Neural cell (in vitro differentiated cells): ENCODE data around the gene KYAT1. TPM values are rescaled to one million over a fixed set of nuclear protein-coding genes. Genes with fewer than 3 reads are reported as not detected.

Experiments used
- H2AFZ ChIP-seq: fragments of 200-600, 300-800 bp; sonication (generic), shearing (Covaris generic); 2 replicates; pipeline ENCODE4 v1.6.0; 2014; ENCODE audit warnings: low read depth, mild to moderate bottlenecking, antibody characterized with exemption, low read length, moderate library complexity
- H3F3A ChIP-seq: fragments of 200-600 bp; shearing (Covaris generic); 2 replicates; pipeline ENCODE4 v1.6.1; 2016; ENCODE audit warnings: mild to moderate bottlenecking, moderate library complexity, mixed read lengths, antibody characterized with exemption, low read length; ENCODE audit not compliant: insufficient read depth, poor library complexity, severe bottlenecking
- H3K27ac ChIP-seq: fragments of 200-600, 300-800 bp; sonication (generic), shearing (Covaris generic); 2 replicates; pipeline ENCODE4 v1.5.1; 2014; ENCODE audit warnings: mild to moderate bottlenecking, low read length, moderate library complexity
- H3K27me3 ChIP-seq: fragments of 300-800, 200-600 bp; sonication (generic), shearing (Covaris generic); 2 replicates; pipeline ENCODE4 v1.6.0; 2014; ENCODE audit warnings: mild to moderate bottlenecking, low read depth, low read length, moderate library complexity; ENCODE audit not compliant: insufficient read depth
- H3K36me3 ChIP-seq: fragments of 300-800, 200-600 bp; sonication (generic), shearing (Covaris generic); 2 replicates; pipeline ENCODE4 v1.5.1; 2014; ENCODE audit warnings: mild to moderate bottlenecking, antibody characterized with exemption, low read length, moderate library complexity; ENCODE audit not compliant: insufficient read depth
- H3K4me2 ChIP-seq: fragments of 300-800, 200-600 bp; sonication (generic), shearing (Covaris generic); 2 replicates; pipeline ENCODE4 v1.6.0; 2014; ENCODE audit warnings: mild to moderate bottlenecking, low read length
- H3K4me3 ChIP-seq: fragments of 300-800, 200-600 bp; sonication (generic), shearing (Covaris generic); 2 replicates; pipeline ENCODE4 v1.5.1; 2014; ENCODE audit warnings: mild to moderate bottlenecking, low read length, moderate library complexity
- H3K79me2 ChIP-seq: fragments of 200-600 bp; shearing (Covaris generic); replicated peaks from 2 replicates; pipeline ENCODE4 v1.6.0; 2014; ENCODE audit warnings: mild to moderate bottlenecking, low read length, moderate library complexity; ENCODE audit not compliant: insufficient read depth
- H3K9ac ChIP-seq: fragments of 300-800, 200-600 bp; sonication (generic), shearing (Covaris generic); 2 replicates; pipeline ENCODE4 v1.6.1; 2016; ENCODE audit warnings: mild to moderate bottlenecking, low read length, mixed read lengths
- H3K9me2 ChIP-seq: fragments of 200-600 bp; shearing (Covaris generic); 2 replicates; pipeline ENCODE4 v1.6.1; 2016; ENCODE audit warnings: mild to moderate bottlenecking, low read length, mixed read lengths; ENCODE audit not compliant: insufficient read depth
- H3K9me3 ChIP-seq: fragments of 200-600, 300-800 bp; sonication (generic), shearing (Covaris generic); 2 replicates; pipeline ENCODE4 v1.6.1; 2016; ENCODE audit warnings: mild to moderate bottlenecking, mixed run types, low read length, moderate library complexity, mixed read lengths
- H4K20me1 ChIP-seq: fragments of 200-600 bp; shearing (Covaris generic); 2 replicates; pipeline ENCODE4 v1.6.1; 2016; ENCODE audit warnings: mild to moderate bottlenecking, mixed run types; ENCODE audit not compliant: insufficient read depth
- CTCF ChIP-seq: fragments of 450-650 bp; IDR thresholded peaks from 2 replicates; pipeline ENCODE4 v1.5.1; 2014; ENCODE audit warnings: antibody characterized with exemption, mild to moderate bottlenecking, moderate library complexity; ENCODE audit not compliant: poor library complexity, severe bottlenecking
- EP300 ChIP-seq: fragments of 450-650 bp; conservative IDR thresholded peaks from 2 replicates; pipeline ENCODE4 v1.6.1; 2014; ENCODE audit warnings: antibody characterized with exemption, mild to moderate bottlenecking, moderate library complexity; ENCODE audit not compliant: poor library complexity, severe bottlenecking
- EZH2 ChIP-seq: fragments of 200-600, 300-800 bp; shearing (Covaris generic), sonication (generic); IDR thresholded peaks from 2 replicates; pipeline ENCODE4 v1.6.1; 2014; ENCODE audit warnings: antibody characterized with exemption, low read length, borderline replicate concordance, mild to moderate bottlenecking; ENCODE audit not compliant: insufficient read depth, poor library complexity, severe bottlenecking
- MXI1 ChIP-seq: fragments of 450-650 bp; conservative IDR thresholded peaks from 2 replicates; pipeline ENCODE4 v1.6.1; 2014; ENCODE audit warnings: antibody characterized with exemption, mild to moderate bottlenecking; ENCODE audit not compliant: poor library complexity, severe bottlenecking
- POLR2AphosphoS5 ChIP-seq: IDR thresholded peaks from 2 replicates; pipeline ENCODE4 v1.6.1; 2012
- RAD21 ChIP-seq: fragments of 450-650 bp; conservative IDR thresholded peaks from 2 replicates; pipeline ENCODE4 v1.6.1; 2014; ENCODE audit warnings: antibody characterized with exemption, mild to moderate bottlenecking, moderate library complexity
- REST ChIP-seq: IDR thresholded peaks from 2 replicates; pipeline ENCODE4 v1.6.1; 2012; ENCODE audit warnings: borderline replicate concordance
- SMC3 ChIP-seq: fragments of 450-650 bp; conservative IDR thresholded peaks from 2 replicates; pipeline ENCODE4 v1.6.1; 2014; ENCODE audit warnings: antibody characterized with exemption, mild to moderate bottlenecking, moderate library complexity; ENCODE audit not compliant: poor library complexity
- TAF1 ChIP-seq: IDR thresholded peaks from 2 replicates; pipeline ENCODE4 v1.6.1; 2012; ENCODE audit warnings: low read depth
- polyA plus RNA-seq: library from polyadenylated mRNA; depleted of rRNA; stranded (reverse); fragments of >200 nt; gene quantifications from 2 replicates; pipeline ENCODE4 v1.2.3, GENCODE V29; 2014

The KYAT1 gene
- polyA plus RNA-seq, 1 donor from 2014 or later, result 22.6 TPM

- no peak overlapping the region for H2AFZ ChIP-seq
- H3K79me2 ChIP-seq, result no peaks in the 10 kb centered on the region
Observed at GRCh38 chr9:128928624-128929023, 46.9 kb upstream of the KYAT1 start.

GRCh38 chr9:128927731-128928411 lies 46.1 kb upstream of the KYAT1 start:
- H3K27ac ChIP-seq, result no peak overlapping the region
- no peaks in the 10 kb centered on the region for H4K20me1 ChIP-seq
- no peaks in the 10 kb centered on the region for H3K36me3 ChIP-seq
- H3K9me2 ChIP-seq, result no peaks in the 10 kb centered on the region
- H3K79me2 ChIP-seq, result no peaks in the 10 kb centered on the region
- no peaks in the 10 kb centered on the region for H3K27me3 ChIP-seq
- H2AFZ ChIP-seq, result peak overlapping the region; percentile 41
- no peaks in the 10 kb centered on the region for H3F3A ChIP-seq
- H3K4me3 ChIP-seq, result no peak overlapping the region
- H3K9me3 ChIP-seq, result no peaks in the 10 kb centered on the region
- H3K4me2 ChIP-seq, result no peak overlapping the region
- no peak overlapping the region for H3K9ac ChIP-seq
- peak; percentile 93 for TF ChIP-seq SMC3
- TF ChIP-seq RAD21, result peak; percentile 87
- no peak for TF ChIP-seq TAF1
- no peak for TF ChIP-seq EZH2
- TF ChIP-seq CTCF, result peak; percentile 90
- TF ChIP-seq EP300, result no peak

More at GRCh38 chr9:128928624-128929023, 46.9 kb upstream of the KYAT1 start:
- H3K9me3 ChIP-seq, result no peaks in the 10 kb centered on the region
- no peak overlapping the region for H3K27ac ChIP-seq
- H3K36me3 ChIP-seq, result no peaks in the 10 kb centered on the region
- H4K20me1 ChIP-seq, result no peaks in the 10 kb centered on the region
- H3K27me3 ChIP-seq, result no peaks in the 10 kb centered on the region
- H3K9me2 ChIP-seq, result no peaks in the 10 kb centered on the region
- H3F3A ChIP-seq, result no peaks in the 10 kb centered on the region
- H3K4me3 ChIP-seq, result no peak overlapping the region
- H3K9ac ChIP-seq, result no peak overlapping the region
- TF ChIP-seq REST (no peak), CTCF (no peak), SMC3 (no peak), MXI1 (no peak), RAD21 (no peak), EZH2 (no peak), TAF1 (no peak), EP300 (no peak), POLR2AphosphoS5 (no peak)
- H3K4me2 ChIP-seq, result no peak overlapping the region
